Stimulated activated CD8-positive, alpha-beta memory T cell treated with anti-CD3 and anti-CD28 coated beads, Interleukin-15, amount 100 ng/mL, for 48 hours (primary cell): ENCODE data around the gene ZNF223.

Experiments used
- DNase-seq, 2 donors: peaks; one replicate each; pipeline ENCODE4 v3.0.0-alpha.2; 2020; ENCODE audit warnings: low read depth in 2 of 2

The ZNF223 gene

DNA sequence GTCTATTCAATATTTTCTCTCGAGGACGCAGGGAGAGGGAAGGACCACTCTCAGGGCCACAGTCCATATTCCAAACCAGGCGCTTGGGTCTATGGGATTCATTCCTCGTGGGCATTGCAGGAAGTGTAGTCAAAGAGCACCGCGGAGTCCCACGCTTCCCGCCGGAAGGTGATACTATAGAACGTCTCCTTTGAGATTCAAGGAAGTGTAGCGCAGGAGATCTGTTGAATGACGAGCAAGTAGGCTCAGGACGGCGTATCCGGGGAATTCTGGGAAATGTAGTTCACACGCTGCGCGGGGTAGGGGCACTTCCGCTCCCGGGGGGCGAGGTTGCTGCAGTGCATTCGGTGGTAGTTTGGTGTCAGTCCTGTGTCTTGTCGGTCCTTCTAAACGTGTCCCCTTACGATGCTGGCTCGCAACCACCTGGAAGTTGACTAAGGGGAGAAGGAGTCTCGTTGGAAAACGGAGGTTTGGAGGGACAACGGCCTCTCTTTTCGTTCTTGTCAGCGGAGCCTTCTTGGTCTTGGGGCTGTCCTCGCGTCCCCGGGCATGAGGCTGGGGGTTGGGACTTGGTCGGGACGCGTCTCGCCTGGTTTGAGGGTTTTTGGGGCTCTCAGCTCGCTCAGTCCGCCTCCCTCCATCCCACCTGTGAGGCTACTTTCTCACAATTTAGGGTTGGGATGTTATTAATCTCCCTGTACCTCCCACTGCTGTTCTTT, 20.1 kb downstream of the ZNF223 start, which contains the start of gene ZNF284:
TSS of gene ZNF284 (plus strand) at position 336 of the 719 bp plus-strand sequence. CDS start 4,231 bp downstream, outside the sequence.
- DNase-seq: peak; percentile 60 to 77

DNA sequence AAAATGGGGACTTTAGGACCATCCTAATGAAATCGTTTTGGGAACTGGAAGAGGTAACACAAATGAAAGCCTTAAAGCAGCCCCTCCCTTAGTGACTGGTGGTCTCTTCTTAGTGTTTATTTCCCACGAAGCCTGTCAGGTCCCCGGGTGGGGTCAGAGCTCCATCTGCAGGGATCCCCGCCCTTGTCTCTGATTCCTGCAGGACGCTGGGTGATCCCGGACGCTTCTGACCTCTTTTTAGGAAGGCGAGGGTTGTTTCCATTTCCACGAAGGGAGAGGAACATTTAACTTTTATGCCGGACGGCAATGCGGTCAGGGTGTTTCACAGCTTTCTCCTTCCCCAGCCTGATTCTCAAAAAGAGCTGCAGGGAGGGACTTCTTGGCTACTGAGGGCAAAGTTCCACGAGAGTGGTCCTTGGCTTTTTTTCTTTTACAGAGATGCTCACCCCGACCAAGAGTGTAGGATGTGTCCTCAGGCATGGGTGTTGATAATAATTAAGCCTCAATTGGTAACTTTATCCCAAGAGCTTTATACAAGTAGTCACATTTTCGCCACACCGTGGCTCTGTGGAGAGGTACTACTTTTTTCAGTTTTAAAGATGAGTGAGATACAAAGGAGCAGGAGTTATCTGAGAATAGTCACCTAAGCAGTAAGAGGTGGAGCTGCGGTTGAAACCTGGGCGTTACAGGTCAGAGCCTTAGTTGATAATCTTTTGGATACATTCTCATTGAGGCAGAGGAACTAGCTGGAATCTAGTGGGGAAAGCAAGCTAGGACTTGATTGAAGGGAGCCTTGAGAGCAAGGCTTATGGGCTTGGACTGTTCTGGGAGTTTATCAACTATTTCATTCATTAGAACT, 20.9 kb downstream of the ZNF223 start:
- no peak for DNase-seq

DNA sequence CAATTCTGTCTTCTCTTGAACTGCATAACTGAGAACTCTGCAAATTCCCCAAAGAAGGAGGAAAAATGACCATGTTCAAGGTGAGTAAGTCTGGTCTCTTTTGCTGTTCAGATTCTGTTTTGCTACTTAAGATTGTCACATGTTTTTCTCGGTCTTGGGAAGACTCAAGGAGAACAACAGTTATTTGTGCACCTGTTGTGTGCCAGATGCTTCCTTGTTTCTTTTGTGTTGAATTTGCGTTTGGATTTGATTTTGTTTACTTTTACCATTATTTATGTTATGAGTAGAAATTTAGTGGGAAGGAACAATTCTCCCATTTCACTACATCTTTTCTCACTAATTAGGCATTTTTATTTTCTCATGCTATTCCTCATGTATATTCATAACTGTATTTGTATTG, 24.5 kb downstream of the ZNF223 start:
- DNase-seq: no peak

DNA sequence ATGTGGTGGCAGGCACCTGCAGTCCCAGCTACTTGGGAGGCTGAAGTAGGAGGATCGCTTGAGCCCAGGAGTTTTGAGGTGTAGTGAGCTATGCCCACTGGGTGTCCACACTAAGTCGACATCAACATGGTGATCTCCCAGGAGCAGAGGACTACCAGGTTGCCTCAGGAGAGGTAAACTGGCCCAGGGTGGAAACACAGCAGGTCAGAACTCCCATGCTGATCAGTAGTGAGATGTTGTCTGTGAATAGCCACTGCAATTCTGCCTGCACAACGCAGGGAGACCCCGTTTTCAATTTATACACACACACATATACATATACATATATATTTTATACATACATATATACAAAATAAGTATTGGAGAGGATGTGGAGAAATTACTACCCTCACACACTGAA, 40.3 kb downstream of the ZNF223 start:
- DNase-seq: no peak

DNA sequence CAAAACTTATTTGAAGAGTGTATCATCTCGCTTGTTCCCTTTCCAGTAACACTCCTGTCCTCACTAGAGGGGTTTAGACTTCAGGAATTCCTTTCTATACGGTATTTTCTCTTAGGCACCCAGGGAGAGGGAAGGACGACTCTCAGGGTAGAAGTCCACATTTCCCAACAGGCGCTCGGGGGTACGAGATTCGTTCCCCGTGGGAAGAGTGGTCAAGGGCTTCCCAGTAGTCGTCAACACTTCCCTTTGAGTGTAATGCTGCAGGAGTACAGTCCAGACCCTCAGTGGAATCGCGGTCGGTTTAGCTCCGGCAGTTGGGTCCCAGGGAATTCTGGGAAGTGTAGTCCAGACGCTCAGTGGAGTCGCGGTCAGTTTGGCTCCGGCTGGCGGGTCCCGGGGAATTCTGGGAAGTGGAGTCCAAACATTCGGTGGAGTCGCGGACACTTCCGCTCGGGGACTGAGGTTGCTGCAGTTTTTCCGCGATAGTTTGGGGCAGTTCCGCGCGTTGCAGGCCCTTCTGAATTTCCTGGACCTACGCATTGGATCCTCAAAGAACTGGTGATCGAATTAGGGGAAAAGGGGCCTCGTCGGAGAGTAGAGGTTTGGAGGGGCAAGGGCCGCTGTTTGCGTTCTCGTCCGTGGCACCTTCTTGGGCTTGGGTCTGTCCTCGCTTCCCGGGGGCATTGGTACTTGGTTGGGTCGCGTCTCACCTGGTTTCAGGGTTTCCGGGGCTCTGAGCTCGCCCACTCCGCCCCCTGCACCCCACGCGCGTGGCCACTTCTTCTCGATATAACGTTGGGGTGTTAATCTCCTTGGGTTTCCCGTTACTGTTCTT, 42.3 kb downstream of the ZNF223 start, which contains the start of gene ZNF224:
TSS of gene ZNF224 (plus strand) at position 431 of the 835 bp plus-strand sequence. CDS start 3,513 bp downstream, outside the sequence.
- DNase-seq: peak; percentile 78 to 81

DNA sequence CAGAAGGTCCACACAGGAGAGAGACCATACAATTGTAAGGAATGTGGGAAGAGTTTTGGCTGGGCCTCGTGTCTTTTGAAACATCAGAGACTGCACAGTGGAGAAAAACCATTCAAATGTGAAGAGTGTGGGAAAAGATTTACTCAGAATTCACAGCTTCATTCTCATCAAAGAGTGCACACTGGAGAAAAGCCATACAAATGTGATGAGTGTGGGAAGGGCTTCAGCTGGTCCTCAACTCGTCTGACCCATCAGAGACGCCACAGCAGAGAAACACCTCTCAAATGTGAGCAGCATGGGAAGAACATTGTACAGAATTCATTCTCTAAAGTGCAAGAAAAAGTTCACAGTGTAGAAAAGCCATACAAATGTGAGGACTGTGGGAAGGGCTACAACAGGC, 55.9 kb downstream of the ZNF223 start:
- no peak for DNase-seq

DNA sequence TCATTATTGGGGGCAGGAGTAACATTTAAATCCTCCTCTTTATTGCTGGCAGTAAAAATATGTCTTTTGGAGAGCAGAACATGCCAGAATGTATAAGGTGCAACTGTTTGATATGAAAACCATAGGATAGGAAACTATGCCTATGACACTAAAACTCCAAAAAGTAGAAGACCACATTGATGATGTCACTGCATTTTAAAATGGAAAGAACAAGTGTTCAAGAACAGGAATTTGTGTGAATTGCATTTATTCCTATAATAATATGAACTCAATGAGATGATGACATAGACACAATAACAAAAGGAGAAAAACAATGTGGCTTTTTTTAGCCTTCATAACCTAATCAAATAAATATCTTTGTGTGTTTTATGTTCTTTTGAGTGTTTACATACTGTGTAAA, 57.6 kb downstream of the ZNF223 start:
- DNase-seq: no peak

DNA sequence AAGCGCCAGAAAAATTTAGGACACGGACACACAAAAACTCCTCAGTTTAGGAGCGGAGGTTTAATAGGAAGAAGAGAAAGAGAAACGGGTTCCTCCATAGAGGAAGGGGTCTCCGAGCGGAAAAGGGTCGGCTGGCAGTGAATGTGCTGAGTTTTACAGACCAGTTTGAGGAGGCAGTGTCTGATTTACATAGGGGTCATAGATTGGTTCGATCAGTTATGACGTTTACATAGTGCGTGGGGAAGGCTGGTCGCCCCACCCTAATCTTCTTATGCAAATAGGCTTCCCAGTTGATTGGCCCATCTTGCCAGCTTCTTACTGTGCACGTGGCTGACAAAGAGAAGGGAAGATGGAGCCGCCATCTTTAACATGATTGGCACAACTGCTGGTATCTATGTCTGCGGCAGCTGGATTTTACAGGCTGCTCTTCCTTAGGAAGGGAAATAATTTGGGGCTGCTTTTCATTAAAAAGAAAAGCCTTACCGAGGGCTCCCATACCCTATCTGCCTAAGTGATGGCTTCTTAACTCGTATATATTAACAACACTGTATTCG, 60.2 kb downstream of the ZNF223 start:
- no peak for DNase-seq

DNA sequence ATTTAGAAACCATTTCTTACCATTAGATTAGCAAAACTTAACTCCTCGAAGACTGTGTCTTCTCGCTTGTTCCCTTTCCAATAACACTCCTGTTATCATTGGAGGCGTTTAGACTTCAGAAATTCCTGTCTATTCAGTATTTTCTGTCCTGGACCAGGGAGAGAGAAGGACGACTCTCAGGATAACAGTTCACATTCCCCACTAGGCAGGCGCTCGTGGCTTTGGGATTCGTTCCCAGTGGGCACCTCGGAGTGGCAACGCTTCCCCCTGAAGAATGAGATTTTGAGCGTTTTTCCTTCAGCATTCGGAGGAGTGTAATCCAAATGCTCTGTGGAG, 60.9 kb downstream of the ZNF223 start:
- DNase-seq: no peak

DNA sequence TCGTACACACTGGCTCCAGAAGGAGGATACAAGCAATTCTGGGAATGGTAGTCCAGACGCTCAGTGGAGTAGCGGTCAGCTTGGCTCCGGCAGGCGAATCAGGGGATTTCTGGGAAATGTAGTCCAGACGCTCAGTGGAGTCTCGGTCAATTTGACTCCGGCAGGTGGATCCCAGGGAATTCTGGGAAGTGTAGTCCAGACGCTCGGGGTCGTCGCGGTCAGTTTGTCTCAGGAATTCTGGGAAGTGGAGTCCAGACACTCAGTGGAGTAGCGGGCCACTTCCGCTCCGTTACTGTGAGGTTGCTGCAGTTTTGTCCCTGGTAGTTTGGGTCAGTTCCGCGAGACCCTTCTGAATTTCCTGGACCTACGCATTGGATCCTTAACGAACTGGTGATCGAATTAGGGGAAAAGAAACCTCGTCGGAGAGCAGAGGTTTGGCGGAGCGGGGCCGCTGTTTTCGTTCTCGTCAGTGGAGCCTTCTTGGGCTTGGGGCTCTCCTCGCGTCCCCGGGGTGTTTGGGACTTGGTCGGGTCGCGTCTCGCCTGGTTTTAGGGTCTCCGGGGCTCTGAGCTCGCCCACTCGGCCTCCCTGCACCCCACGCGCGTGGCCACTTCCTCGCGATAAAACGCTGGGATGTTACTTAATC, 61.4 kb downstream of the ZNF223 start, which contains the start of gene ZNF225:
TSS of gene ZNF225 (plus strand) at position 262 of the 646 bp plus-strand sequence. CDS start 2,429 bp downstream, outside the sequence.
- peak; percentile 77 to 83 for DNase-seq

DNA sequence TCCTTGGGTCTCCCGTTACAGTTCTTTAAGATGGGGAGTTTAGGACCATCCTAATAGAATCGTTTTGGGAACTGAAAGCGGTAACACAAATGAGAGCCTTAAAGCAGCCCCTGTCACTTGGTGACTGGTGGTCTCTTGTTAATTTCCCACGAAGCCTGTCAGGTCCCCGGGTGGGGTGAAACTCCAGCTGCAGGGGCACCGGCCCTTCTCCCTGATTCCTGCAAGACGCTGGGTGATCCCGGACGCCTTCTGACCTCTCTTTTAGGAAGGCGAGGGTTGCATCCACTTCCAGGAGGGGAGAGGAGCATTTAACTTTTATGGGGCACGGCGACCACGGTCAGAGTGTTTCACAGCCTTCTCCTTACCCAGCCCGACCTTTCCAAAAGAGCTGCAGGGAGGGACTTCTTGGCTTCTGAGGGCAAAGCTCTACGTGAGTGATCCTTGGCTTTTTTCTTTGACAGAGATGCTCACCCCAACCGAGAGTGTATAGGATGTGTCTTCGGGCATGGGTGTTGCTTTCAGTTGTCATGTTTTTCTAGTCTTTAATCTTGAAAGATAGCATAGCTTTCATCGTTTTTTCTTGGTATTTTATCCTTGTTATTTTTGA, 62.1 kb downstream of the ZNF223 start:
- DNase-seq: no peak
